A673 (cell line): ENCODE measurements around the gene HAAO.

Experiments
- CTCF ChIP-seq: fragments of 300-800, 200-600 bp; sonication (generic); conservative IDR thresholded peaks from 2 replicates; pipeline ENCODE4 v1.5.1; 2017; ENCODE audit warnings: low read depth, mild to moderate bottlenecking, antibody characterized with exemption, low read length, moderate library complexity, mixed read lengths
- EZH2 ChIP-seq: fragments of 200-600 bp; sonication (generic); IDR thresholded peaks from 2 replicates; pipeline ENCODE4 v1.6.1; 2017; ENCODE audit warnings: borderline replicate concordance, low read depth, mild to moderate bottlenecking, mixed read lengths, antibody characterized with exemption, low read length; ENCODE audit not compliant: poor library complexity, severe bottlenecking

- TF ChIP-seq CTCF (no peak), EZH2 (no peak)
Measured at GRCh38 chr2:42829671-42830440, 37.5 kb upstream of the HAAO start.
